Adrenal gland (tissue), 5 donors: Measurements from ENCODE around the gene TRAF3.

ENCODE experiments used
- CTCF ChIP-seq, 6 experiments: fragments of 450-650 bp in 4 of 6; fragments of 200-600 bp in 2 of 6; sonication (generic) in 1 of 6; IDR thresholded peaks; 1 replicate in 5 of 6; 2 replicates in 1 of 6; pipeline versions ENCODE4 v1.5.1 to v1.8.0; 2016 to 2021; ENCODE audit warnings: antibody characterized with exemption in 6 of 6, mild to moderate bottlenecking in 2 of 6, moderate library complexity in 1 of 6
- POLR2A ChIP-seq, 2 donors: fragments of 450-650 bp; IDR thresholded peaks; one replicate each; pipeline ENCODE4 v1.6.1; 2017; ENCODE audit warnings: antibody characterized with exemption in 2 of 2, mild to moderate bottlenecking in 2 of 2, moderate library complexity in 1 of 2
- donor health status: DM: no; HTN: no; CAD: no.

- TF ChIP-seq POLR2A (IDR thresholded peaks at IDR 0.05), result no peak
- TF ChIP-seq CTCF (IDR thresholded peaks at IDR 0.05), result no peak
Measured at GRCh38 chr14:102764220-102764671, 13.0 kb upstream of the TRAF3 start.
